Suppressor macrophage treated with lipopolysaccharide for 1 hour (primary cell): ENCODE results near the gene PTPRD.

Experiments
- DNase-seq, 3 donors: peaks; one replicate each; pipeline ENCODE4 v3.0.0-alpha.2; 2020 to 2022

Gene PTPRD

GRCh38 chr9:9257999-9258498 lies 1354.8 kb downstream of the PTPRD start:
- DNase-seq: no peak

- DNase-seq: no peak
Observed at GRCh38 chr9:9246726-9247125, 1366.1 kb downstream of the PTPRD start.

- DNase-seq: no peak
Observed at GRCh38 chr9:9231946-9232345, 1380.9 kb downstream of the PTPRD start.

GRCh38 chr9:9229269-9229668 lies 1383.5 kb downstream of the PTPRD start:
- no peak for DNase-seq

GRCh38 chr9:9223175-9223574 lies 1389.6 kb downstream of the PTPRD start:
- no peak for DNase-seq

GRCh38 chr9:9222730-9223129 lies 1390.1 kb downstream of the PTPRD start:
- no peak for DNase-seq

GRCh38 chr9:9216934-9217333 lies 1395.9 kb downstream of the PTPRD start:
- no peak for DNase-seq

GRCh38 chr9:9215050-9215449 lies 1397.8 kb downstream of the PTPRD start:
- DNase-seq: no peak

- no peak for DNase-seq
Observed at GRCh38 chr9:9214066-9214465, 1398.7 kb downstream of the PTPRD start.

- DNase-seq: no peak
Observed at GRCh38 chr9:9212963-9213362, 1399.8 kb downstream of the PTPRD start.

GRCh38 chr9:9202276-9202675 lies 1410.5 kb downstream of the PTPRD start:
- DNase-seq: no peak

GRCh38 chr9:9186086-9186485 lies 1426.7 kb downstream of the PTPRD start:
- DNase-seq: no peak

- no peak for DNase-seq
Observed at GRCh38 chr9:9182431-9182830, 1430.4 kb downstream of the PTPRD start.

- no peak for DNase-seq
Observed at GRCh38 chr9:9177081-9177480, 1435.7 kb downstream of the PTPRD start.

GRCh38 chr9:9174358-9174757 lies 1438.4 kb downstream of the PTPRD start:
- DNase-seq: no peak

GRCh38 chr9:9173264-9173663 lies 1439.5 kb downstream of the PTPRD start:
- DNase-seq: no peak

- DNase-seq: no peak
Observed at GRCh38 chr9:9170439-9171134, 1442.2 kb downstream of the PTPRD start.

GRCh38 chr9:9142001-9142400 lies 1470.8 kb downstream of the PTPRD start:
- no peak for DNase-seq

GRCh38 chr9:9133526-9133925 lies 1479.3 kb downstream of the PTPRD start:
- no peak for DNase-seq

- DNase-seq: no peak
Observed at GRCh38 chr9:9124616-9125015, 1488.2 kb downstream of the PTPRD start.

GRCh38 chr9:9122230-9122875 lies 1490.4 kb downstream of the PTPRD start:
- no peak for DNase-seq

GRCh38 chr9:9117866-9118265 lies 1494.9 kb downstream of the PTPRD start:
- no peak for DNase-seq

- no peak for DNase-seq
Observed at GRCh38 chr9:9112001-9112720, 1500.6 kb downstream of the PTPRD start.

- DNase-seq: no peak
Observed at GRCh38 chr9:9108641-9109040, 1504.2 kb downstream of the PTPRD start.
